Brain microvascular endothelial cell (primary cell): ENCODE results near the gene TRAF5.

Experiments
- DNase-seq: peaks from one replicate; pipeline ENCODE4 v3.0.0-alpha.2; 2020
- H3K27ac ChIP-seq: fragments of 250-450 bp; sonication (Bioruptor Pico); 2 replicates; pipeline ENCODE4 v1.5.1; 2020; ENCODE audit warnings: mild to moderate bottlenecking, moderate library complexity
- H3K27me3 ChIP-seq: fragments of 250-450 bp; sonication (Bioruptor Pico); replicated peaks from 2 replicates; pipeline ENCODE4 v1.5.1; 2020; ENCODE audit warnings: mild to moderate bottlenecking
- H3K36me3 ChIP-seq: fragments of 250-450 bp; sonication (Bioruptor Pico); replicated peaks from 2 replicates; pipeline ENCODE4 v1.5.1; 2020; ENCODE audit warnings: mild to moderate bottlenecking
- H3K4me3 ChIP-seq: 2 replicates; pipeline ENCODE4 v1.5.1; 2011; ENCODE audit warnings: low read depth, mild to moderate bottlenecking, control low read depth, low read length, moderate library complexity
- in situ Hi-C: cut with HindIII; loops from 2 replicates; pipeline ENCODE4 v1.10.0; 2017; ENCODE audit warnings: low sequenced_read_pairs, low pct_ligation_motif_present
- TF ChIP-seq, protein P1 (sequence below): IDR thresholded peaks from 2 replicates; pipeline ENCODE4 v1.5.1; 2011; ENCODE audit warnings: low read depth, mild to moderate bottlenecking, moderate library complexity, low read length, control low read depth, inconsistent platforms; ENCODE audit errors: missing control alignments

The TRAF5 gene

DNA sequence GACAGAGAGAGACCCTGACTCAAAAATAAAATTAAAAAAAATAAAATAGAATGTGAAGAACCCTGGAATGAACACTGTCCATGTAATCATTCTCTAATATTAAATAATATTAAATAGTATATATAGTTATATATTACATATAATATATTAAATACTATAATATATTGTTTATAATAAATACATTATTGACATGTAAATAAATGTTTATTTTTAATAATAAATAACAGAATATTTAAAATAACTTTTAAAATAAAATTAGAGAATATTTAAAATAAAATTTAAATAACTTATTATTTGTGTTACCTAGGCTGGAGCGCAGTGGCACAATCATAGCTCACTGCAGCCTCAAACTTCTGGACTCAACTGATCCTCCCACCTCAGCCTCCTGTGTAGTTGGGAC lies 32.1 kb downstream of the TRAF5 start:
- H3K4me3 ChIP-seq, result no peak overlapping the region
- no peak overlapping the region for H3K27ac ChIP-seq
- in situ Hi-C loops, result no loop called here
- TF ChIP-seq, protein P1, sequence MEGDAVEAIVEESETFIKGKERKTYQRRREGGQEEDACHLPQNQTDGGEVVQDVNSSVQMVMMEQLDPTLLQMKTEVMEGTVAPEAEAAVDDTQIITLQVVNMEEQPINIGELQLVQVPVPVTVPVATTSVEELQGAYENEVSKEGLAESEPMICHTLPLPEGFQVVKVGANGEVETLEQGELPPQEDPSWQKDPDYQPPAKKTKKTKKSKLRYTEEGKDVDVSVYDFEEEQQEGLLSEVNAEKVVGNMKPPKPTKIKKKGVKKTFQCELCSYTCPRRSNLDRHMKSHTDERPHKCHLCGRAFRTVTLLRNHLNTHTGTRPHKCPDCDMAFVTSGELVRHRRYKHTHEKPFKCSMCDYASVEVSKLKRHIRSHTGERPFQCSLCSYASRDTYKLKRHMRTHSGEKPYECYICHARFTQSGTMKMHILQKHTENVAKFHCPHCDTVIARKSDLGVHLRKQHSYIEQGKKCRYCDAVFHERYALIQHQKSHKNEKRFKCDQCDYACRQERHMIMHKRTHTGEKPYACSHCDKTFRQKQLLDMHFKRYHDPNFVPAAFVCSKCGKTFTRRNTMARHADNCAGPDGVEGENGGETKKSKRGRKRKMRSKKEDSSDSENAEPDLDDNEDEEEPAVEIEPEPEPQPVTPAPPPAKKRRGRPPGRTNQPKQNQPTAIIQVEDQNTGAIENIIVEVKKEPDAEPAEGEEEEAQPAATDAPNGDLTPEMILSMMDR, result no peak
- H3K36me3 ChIP-seq, result peaks cover 12% of the 10 kb centered on the region
- H3K27me3 ChIP-seq, result no peaks in the 10 kb centered on the region
- DNase-seq, result no peak

DNA sequence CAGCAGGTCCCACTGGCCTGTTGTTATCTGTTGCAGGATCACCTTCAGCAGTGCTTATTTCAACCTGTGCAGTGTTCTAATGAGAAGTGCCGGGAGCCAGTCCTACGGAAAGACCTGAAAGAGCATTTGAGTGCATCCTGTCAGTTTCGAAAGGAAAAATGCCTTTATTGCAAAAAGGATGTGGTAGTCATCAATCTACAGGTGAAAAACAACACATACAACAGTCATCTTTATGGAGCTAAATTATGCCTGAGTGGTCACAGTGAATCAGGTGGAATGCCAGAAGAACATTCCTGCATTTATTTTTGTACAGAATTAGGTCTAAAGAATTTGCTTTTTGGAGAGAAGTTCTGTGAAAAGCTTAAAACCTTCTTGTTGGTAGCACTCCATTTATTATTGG lies 33.2 kb downstream of the TRAF5 start:
- Histone ChIP-seq H3K27ac (no peak overlapping the region), H3K4me3 (no peak overlapping the region)
- in situ Hi-C loops, result no loop called here

DNA sequence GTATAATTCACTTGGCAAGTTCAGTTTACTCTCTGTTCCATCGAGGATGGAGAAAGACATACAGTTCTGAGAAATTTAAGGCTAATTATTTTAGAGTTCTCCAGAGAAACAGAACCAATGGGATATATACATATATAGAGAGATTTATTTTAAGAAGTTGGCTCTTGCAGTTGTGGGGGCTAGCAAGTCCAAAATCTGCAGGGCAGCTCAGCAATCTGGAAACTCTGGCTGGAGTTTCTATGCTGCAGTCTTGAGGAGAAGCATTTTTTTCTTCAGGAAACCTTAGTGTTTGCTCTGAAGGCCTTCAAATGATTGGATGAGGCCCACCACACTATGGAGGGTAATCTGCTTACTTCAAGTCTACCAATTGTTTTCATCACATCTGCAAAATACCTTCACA lies 34.6 kb downstream of the TRAF5 start:
- Histone ChIP-seq H3K27ac (no peak overlapping the region), H3K27me3 (no peaks in the 10 kb centered on the region), H3K36me3 (peaks cover 10% of the 10 kb centered on the region), H3K4me3 (no peak overlapping the region)
- TF ChIP-seq, protein P1, result no peak
- no peak for DNase-seq
- in situ Hi-C loops, result no loop called here

More for the DNA sequence above, 33.2 kb downstream of the TRAF5 start:
- TF ChIP-seq, protein P1, result no peak
- Histone ChIP-seq H3K36me3 (peaks cover 12% of the 10 kb centered on the region), H3K27me3 (no peaks in the 10 kb centered on the region)
- no peak for DNase-seq

DNA sequence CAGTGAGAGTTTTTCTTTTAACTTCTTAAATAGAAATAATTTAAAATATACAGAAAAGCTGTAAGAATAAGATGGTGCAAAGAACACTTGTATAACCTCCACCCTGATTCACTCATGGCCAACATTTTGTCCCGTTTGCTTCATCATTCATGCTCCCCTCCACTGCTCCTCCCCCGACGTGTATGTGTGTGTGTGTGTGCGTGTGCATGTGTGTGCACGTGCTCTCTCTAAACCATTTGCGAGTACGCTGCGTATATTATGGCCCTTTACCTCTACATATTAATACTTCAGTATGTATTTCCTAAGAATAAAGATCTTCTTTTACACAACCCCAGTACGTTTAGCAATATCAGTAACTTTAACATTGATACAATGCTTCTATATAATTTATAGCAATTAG lies 43.0 kb downstream of the TRAF5 start:
- DNase-seq, result no peak
- H3K27me3 ChIP-seq, result no peaks in the 10 kb centered on the region
- in situ Hi-C loops, result no loop called here
- peaks cover 13% of the 10 kb centered on the region for H3K36me3 ChIP-seq
- no peak overlapping the region for H3K27ac ChIP-seq
- no peak overlapping the region for H3K4me3 ChIP-seq
- TF ChIP-seq, protein P1, result no peak

DNA sequence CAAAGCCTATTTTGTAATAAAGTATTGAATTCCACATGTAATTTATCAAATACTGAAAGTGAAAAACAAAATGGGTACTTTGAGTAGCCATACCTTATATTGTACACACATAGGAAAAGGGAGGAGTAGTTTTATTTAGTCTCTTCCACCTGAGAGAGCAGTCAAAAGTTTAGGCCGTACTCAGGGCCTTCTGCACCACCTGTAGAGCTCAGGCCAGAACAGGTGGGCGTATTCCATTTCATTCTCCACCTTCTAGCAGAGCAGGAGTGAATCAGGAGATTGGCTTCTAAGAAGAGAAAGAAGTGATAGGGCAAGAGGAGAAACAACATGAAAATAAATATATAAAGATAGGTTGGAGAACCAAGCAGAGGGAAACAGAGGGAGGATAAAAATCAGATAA lies 44.0 kb downstream of the TRAF5 start:
- no peak for DNase-seq
- TF ChIP-seq, protein P1, result no peak
- Histone ChIP-seq H3K27me3 (no peaks in the 10 kb centered on the region), H3K4me3 (no peak overlapping the region), H3K27ac (no peak overlapping the region), H3K36me3 (peaks cover 13% of the 10 kb centered on the region)
- in situ Hi-C loops, result no loop called here

DNA sequence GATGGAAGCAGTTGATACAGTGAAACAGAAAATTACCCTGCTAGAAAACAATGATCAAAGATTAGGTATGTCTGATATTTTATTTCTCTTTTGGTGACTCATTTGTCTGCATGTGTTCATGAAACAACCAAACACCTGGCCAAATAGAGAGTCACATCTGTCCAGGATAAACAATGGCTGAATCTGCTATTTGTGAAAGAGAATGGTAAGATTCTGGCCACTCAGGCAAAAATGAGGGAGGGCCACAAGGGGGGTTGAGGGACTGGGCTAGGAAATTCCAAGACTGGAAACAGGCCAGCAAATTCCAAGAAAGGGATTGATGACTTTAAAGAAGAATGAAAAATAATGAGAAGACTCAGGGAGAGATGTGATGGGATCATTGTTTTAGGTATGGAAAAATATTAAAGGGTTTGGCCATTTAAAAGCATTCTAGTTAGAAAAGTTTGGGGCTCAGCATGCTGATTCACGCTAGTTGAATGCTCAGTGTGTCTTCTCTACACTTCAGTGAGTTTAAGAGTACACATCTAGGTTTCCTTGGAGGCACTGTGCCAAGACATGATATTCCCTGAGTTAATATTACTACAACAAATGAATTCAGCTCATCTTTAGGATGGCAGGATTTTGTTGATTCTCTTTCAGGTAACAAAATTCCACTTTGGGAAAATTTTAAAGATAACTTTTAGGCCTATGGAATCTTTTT lies 44.9 kb downstream of the TRAF5 start:
- no peak overlapping the region for H3K27ac ChIP-seq
- TF ChIP-seq, protein P1, result no peak
- in situ Hi-C loops, result no loop called here
- no peak for DNase-seq
- H3K27me3 ChIP-seq, result no peaks in the 10 kb centered on the region
- no peak overlapping the region for H3K4me3 ChIP-seq
- peaks cover 10% of the 10 kb centered on the region for H3K36me3 ChIP-seq
